ENCODE measurements around the gene TSPAN2. TPM values are rescaled to one million over a fixed set of nuclear protein-coding genes. Genes with fewer than 3 reads are reported as not detected.
A peak's percentile ranks its signal among the peaks of the same experiment; 100 is the strongest.

Gene TSPAN2
- total and polyA plus RNA-seq, 7 donors: 0.46 to 122 (median 61.5) TPM

DNA sequence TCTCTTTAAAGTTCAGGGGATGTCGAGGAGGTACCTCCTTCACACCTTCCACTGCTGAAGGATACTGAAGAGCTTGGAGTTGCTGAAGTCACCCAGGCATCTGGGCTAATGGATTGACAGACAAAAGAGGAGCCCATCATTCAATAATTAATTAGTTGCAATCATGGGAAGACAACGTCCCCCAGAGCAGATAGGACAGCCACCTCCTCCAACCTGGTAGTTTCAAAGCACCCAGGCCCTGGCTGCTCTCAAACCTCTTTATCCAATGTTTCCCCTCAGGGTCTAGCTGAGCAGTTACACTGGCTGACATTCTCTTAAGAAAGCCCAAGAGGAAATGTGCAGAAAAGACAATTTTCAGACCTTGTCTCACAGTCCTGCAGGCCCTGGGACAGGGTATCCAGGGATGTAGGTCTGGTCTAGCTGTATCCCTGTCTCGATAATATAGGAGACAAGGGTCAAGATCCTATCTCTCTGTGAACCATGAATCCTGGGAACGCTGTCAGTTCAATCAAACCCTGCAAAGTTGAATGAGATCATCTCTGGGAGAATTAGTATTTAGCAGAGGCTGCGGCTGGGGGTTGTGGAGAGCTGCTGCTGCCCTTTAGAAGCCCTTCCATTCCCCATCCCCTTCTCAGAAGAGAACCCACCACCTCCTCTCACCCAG, 1.1 kb downstream of the TSPAN2 start:
- Histone ChIP-seq H3K27me3 (no peaks in the 10 kb centered on the region), H3K4me3 (peak overlapping the region; percentile 69 to 90 (median 81)), H3K4me1 (peaks cover 0 to 63% (median 57%) of the 10 kb centered on the region in 4 donors), H3K36me3 (no peaks in the 10 kb centered on the region), H3K9me3 (no peaks in the 10 kb centered on the region), H3K27ac (peak overlapping the region; percentile 94 to 98 (median 97))
- intact Hi-C loops (cut with DNase I): no loop called here
- no peak for DNase-seq
- peak in 1 of 2 donors; percentile 24 for TF ChIP-seq POLR2A (IDR thresholded peaks at IDR 0.05)
- TF ChIP-seq, protein P1, sequence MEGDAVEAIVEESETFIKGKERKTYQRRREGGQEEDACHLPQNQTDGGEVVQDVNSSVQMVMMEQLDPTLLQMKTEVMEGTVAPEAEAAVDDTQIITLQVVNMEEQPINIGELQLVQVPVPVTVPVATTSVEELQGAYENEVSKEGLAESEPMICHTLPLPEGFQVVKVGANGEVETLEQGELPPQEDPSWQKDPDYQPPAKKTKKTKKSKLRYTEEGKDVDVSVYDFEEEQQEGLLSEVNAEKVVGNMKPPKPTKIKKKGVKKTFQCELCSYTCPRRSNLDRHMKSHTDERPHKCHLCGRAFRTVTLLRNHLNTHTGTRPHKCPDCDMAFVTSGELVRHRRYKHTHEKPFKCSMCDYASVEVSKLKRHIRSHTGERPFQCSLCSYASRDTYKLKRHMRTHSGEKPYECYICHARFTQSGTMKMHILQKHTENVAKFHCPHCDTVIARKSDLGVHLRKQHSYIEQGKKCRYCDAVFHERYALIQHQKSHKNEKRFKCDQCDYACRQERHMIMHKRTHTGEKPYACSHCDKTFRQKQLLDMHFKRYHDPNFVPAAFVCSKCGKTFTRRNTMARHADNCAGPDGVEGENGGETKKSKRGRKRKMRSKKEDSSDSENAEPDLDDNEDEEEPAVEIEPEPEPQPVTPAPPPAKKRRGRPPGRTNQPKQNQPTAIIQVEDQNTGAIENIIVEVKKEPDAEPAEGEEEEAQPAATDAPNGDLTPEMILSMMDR (IDR thresholded peaks at IDR 0.05): no peak
- TF ChIP-seq EP300 (IDR thresholded peaks at IDR 0.05): no peak
- TF ChIP-seq POLR2AphosphoS5 (IDR thresholded peaks at IDR 0.05): peak in 2 of 4 donors; percentile 17 to 30
- 48 to 82% methylated on average over 5 of the region's 5 CpGs for WGBS, 2 donors

DNA sequence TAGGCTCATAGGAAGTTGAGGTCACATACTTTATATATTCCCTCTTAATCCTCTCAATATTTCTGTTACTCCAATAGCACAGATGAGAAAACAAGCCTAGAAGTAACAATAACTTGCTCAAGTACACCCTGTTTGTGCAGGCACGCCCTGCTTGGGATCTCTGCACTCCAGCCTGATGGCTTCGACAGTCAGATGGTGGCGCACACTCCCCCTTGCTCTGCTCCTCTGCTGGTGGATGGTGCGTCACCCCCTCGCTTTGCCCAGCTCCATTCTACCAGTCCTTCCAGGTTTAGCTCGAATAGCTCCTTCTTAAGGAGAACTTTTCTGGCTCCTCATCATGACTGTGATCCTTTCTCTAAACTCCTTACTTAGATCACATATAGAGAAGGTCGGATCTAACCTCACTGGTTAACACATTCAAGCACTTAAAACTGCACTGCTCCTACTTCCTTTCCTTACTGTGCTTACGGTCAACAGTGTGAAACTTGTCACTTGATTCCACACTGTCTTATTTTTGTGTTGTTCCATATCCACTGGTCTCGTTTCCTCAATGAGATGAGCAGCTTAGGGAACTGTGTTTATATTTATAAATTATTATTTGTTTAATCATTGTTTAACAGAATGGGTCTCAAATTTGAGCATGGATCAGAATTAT, 3.0 kb downstream of the TSPAN2 start:
- 75 to 84% methylated on average over 9 of the region's 9 CpGs for WGBS, 2 donors
- H3K36me3 ChIP-seq: no peaks in the 10 kb centered on the region
- H3K4me1 ChIP-seq: peaks cover 0 to 78% (median 67%) of the 10 kb centered on the region in 4 donors
- H3K27me3 ChIP-seq: no peaks in the 10 kb centered on the region
- H3K4me3 ChIP-seq: peak overlapping the region in 3 of 4 donors; percentile 2 to 21 (median 3)
- DNase-seq: peak; percentile 83
- intact Hi-C loops (cut with DNase I): no loop called here
- TF ChIP-seq POLR2A (IDR thresholded peaks at IDR 0.05) (no peak), POLR2AphosphoS5 (IDR thresholded peaks at IDR 0.05) (peak; percentile 14 to 40 (median 20))
- H3K9me3 ChIP-seq: no peaks in the 10 kb centered on the region
- H3K27ac ChIP-seq: peak overlapping the region; percentile 94 to 98 (median 97)

DNA sequence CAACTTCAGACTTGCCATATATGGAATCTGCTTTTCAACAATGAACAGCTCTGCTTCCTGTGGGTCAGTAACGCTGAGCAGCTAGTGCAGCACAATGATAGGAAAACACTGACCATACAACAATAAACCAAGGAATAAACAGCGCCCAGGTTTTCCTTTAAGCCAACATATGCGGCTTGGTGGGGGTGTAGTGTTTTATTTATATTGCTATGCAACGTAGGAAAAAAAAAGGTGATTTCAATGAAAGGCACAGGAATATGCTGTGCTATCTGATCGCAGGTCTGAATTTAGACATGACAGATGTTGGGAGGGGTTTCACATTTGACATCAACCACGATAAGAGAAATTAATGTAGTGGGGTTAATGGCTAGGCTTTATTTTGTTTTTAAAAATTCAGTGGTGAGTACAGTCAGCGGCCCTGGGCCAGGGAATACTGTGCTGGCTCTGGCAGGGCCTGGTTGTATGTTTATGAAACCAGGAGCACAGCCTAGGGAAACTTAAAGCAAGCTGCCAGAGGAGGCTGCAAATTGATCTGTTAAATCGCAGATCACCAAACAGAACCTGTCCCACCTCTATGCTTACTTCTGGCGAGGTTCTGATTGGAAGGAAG, 4.3 kb downstream of the TSPAN2 start:
- Histone ChIP-seq H3K4me3 (peak overlapping the region in 3 of 4 donors; percentile 0 to 21 (median 10)), H3K4me1 (peaks cover 0 to 78% (median 62%) of the 10 kb centered on the region in 4 donors), H3K27me3 (no peaks in the 10 kb centered on the region), H3K9me3 (no peaks in the 10 kb centered on the region), H3K36me3 (peaks cover 0 to 5% (median 0%) of the 10 kb centered on the region in 4 donors), H3K27ac (peak overlapping the region; percentile 94 to 98 (median 97))
- 49 to 58% methylated on average over 9 of the region's 9 CpGs for WGBS, 2 donors
- intact Hi-C loops (cut with DNase I): no loop called here
- DNase-seq: peak; percentile 79
- TF ChIP-seq, protein P1 (IDR thresholded peaks at IDR 0.05): no peak
- TF ChIP-seq POLR2A (IDR thresholded peaks at IDR 0.05): no peak
- TF ChIP-seq EP300 (IDR thresholded peaks at IDR 0.05): peak in 1 of 4 donors; percentile 18
- peak; percentile 32 to 63 (median 52) for TF ChIP-seq POLR2AphosphoS5 (IDR thresholded peaks at IDR 0.05)

DNA sequence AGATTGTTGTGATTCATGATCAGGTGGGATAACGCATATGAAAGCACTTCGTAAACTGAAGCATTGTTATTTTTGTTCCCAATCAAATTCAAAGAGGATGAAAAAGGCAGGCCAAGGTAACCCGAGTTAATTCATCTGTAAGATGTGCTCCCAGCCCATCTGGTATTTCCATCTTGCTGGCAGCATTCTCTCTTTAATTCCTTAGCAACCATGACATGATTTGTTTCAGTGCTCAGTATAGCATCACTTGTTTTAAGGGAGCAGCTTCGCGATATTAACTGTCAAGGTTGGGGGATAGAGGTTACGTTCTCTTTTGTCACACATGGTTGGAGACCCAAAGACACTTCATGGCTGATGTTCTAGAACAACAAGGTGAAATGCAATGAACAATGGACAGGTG, 6.4 kb downstream of the TSPAN2 start:
- H3K36me3 ChIP-seq: peaks cover 0 to 7% (median 0%) of the 10 kb centered on the region in 4 donors
- H3K4me1 ChIP-seq: peaks cover 0 to 77% (median 60%) of the 10 kb centered on the region in 4 donors
- no peaks in the 10 kb centered on the region for H3K9me3 ChIP-seq
- no peak for TF ChIP-seq EP300 (IDR thresholded peaks at IDR 0.05)
- intact Hi-C loops (cut with DNase I): no loop called here
- 77 to 82% methylated on average over 6 of the region's 6 CpGs for WGBS, 2 donors
- no peak for DNase-seq
- H3K27me3 ChIP-seq: no peaks in the 10 kb centered on the region
- peak overlapping the region; percentile 94 to 98 (median 97) for H3K27ac ChIP-seq
- no peak overlapping the region for H3K4me3 ChIP-seq

DNA sequence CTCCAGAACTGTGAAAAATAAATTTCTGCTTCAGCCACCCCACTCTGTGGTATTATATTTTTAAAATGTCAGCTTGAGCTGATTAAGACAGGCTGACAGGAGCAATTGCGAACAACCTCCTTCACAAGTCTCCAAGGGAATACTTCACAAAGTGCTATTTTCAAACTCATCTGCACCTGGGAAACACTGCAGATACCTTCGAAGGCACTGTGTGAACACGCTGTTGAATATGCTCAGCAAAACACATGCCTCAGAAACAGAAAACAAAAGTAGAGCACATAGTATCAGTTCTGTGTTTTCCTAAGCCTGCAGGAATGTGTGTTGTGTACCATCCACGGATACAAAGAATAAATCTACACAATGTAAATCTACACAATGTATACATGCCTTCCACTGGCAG, 10.6 kb downstream of the TSPAN2 start:
- WGBS, 2 donors: 87 to 92% methylated on average over 4 of the region's 4 CpGs
- TF ChIP-seq, protein P1 (IDR thresholded peaks at IDR 0.05): no peak
- TF ChIP-seq POLR2A (IDR thresholded peaks at IDR 0.05) (no peak), POLR2AphosphoS5 (IDR thresholded peaks at IDR 0.05) (no peak), EP300 (IDR thresholded peaks at IDR 0.05) (no peak)
- Histone ChIP-seq H3K36me3 (peaks cover 0 to 7% (median 0%) of the 10 kb centered on the region in 4 donors), H3K27ac (no peak overlapping the region), H3K4me1 (peaks cover 0 to 79% (median 58%) of the 10 kb centered on the region in 4 donors), H3K27me3 (no peaks in the 10 kb centered on the region), H3K9me3 (no peaks in the 10 kb centered on the region), H3K4me3 (no peak overlapping the region)
- intact Hi-C loops (cut with DNase I): no loop called here
- DNase-seq: no peak
